ENCODE measurements around the gene NCOA7.

Gene NCOA7

DNA sequence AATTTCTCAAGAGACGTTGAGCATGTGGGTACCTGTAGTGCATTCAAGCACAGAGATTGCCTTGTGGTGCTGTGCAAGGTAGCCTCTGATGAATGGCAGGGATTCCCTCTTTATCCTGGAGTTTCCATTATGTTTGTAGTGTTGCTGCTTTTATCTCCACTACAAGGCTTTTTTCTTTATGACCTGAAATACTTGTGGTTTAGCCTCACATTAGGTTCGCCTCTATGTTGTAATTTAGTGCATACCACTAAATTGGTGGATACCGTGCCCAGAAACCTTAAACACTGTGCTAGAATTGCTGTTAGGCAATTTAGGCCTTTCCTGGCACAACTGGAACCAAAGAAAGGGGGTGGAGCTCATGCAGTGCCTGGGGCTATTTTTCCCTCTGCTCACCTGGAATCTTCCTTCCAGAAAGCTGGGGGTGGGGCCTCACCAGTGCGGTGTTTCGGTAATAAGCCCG, 76.8 kb downstream of the NCOA7 start:
- TF ChIP-seq, protein P1, sequence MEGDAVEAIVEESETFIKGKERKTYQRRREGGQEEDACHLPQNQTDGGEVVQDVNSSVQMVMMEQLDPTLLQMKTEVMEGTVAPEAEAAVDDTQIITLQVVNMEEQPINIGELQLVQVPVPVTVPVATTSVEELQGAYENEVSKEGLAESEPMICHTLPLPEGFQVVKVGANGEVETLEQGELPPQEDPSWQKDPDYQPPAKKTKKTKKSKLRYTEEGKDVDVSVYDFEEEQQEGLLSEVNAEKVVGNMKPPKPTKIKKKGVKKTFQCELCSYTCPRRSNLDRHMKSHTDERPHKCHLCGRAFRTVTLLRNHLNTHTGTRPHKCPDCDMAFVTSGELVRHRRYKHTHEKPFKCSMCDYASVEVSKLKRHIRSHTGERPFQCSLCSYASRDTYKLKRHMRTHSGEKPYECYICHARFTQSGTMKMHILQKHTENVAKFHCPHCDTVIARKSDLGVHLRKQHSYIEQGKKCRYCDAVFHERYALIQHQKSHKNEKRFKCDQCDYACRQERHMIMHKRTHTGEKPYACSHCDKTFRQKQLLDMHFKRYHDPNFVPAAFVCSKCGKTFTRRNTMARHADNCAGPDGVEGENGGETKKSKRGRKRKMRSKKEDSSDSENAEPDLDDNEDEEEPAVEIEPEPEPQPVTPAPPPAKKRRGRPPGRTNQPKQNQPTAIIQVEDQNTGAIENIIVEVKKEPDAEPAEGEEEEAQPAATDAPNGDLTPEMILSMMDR (IDR thresholded peaks at IDR 0.05): no peak

DNA sequence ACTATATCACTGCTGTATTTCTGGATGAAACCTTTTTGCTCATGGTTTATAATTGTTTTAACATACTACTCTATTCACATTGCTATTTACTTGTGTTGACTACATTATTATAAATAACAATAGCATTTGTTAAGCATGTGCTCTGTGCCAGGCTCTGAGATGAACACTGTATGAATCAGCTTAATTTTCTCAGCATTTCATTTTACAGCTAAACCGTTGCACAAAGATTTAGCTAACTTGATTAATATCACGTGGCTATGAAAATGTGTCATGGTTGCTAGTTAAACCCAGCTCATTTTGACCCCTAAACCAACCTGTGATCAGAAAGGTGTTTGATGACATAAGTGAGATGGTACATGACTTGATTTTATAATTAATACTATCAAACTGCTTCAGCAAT, 77.5 kb downstream of the NCOA7 start:
- TF ChIP-seq, protein P1 (IDR thresholded peaks at IDR 0.05): no peak

DNA sequence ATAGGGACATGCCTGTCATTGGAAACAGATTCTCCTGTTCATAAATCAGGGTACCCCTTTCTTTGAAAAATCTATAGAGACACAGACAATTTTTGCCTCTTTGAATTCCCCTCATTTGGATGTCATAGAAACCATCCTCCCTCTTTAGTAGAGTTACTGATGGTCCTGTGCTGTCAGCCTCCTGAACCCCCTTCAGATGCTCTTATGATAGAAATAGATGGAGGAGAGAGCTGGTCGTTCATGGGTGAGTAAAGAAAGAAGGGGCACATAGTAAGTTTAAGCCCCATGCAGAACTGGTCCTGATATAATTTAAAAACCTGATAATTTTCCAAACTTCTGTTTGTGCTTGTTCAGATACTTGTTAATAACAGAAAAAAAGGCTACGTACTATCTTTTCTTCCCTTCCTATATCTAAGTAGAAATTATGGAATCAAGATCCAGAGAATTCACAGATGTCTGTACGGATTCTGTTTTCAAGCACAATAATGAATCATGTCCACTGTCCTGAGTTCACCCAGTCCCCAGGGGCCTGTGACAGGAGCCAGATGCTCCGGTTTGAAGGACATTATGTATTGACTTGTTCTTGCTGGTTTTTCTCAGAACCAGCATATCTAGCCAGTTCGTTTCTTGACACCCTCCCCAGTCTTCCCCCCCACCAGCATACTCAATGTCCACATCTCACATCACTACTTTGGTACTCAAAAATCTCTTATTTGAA, 78.1 kb downstream of the NCOA7 start:
- TF ChIP-seq, protein P1 (IDR thresholded peaks at IDR 0.05): no peak

DNA sequence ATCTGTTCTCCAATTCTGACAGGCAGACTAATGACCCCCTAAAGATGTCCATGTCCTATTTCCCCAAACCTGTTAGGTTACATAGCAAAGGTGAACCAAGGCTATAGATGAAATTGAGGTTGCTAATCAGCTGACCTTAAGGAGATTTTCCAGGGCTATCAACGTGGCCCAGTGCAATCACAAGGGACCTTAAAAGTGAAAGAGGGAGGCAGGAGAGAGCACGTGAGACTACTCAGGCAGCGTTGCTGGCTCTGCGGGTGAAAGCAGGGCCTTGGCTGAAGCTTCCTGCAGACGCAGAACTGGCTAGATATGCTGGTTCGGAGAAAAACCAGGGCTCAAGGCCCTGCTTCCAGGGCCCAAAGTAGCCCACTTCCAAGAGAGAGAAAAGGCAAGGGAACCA, 78.7 kb downstream of the NCOA7 start:
- TF ChIP-seq, protein P1 (IDR thresholded peaks at IDR 0.05): no peak

DNA sequence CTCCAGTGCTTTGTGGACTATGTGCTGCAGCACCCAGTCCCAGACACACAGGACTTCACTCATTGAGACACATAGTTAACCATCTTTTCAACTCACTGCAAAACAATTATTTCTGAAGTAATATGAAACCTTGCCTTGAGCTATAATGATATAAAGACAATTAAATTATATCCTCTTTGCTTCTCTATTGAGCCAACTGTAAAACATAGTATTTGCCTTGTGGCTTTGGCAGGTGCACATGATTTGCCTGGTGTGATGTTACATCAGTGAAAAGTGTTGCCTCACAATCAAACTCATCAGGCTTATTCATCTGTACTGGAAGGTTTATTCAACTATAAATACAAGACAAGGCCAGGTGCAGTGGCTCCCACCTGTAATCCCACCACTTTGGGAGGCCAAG, 80.6 kb downstream of the NCOA7 start:
- TF ChIP-seq, protein P1 (IDR thresholded peaks at IDR 0.05): no peak

DNA sequence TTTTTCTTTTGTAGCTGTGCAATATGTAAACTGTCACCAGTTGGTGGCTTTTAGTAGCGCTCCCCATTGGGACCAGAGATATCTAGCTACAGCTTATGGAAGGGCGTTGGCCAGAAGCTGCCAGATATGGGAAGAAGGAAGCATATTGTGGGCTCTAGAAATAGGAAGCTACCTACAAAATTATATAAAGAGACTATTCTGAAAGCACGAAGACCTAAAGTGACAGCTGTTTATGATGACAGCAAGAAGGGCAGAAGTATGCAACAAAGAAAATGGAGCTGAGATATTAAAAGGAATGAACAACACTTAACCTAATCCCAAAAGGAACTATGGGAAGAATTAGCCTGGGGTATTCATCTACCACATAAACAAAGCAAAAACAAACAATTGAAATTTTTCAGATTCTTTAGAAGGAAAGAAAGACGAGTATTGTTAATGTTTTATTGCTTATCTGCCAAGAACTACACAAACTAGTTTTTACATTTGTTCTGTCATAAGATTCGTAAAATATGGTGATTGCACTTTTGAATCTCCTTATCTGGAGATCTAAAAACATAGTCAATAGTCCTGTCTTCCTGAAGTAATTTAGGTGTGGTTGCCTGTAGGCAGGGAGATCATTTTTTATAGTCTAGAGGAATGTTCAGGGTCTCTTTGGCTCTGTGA, 81.6 kb downstream of the NCOA7 start:
- TF ChIP-seq, protein P1 (IDR thresholded peaks at IDR 0.05): no peak

DNA sequence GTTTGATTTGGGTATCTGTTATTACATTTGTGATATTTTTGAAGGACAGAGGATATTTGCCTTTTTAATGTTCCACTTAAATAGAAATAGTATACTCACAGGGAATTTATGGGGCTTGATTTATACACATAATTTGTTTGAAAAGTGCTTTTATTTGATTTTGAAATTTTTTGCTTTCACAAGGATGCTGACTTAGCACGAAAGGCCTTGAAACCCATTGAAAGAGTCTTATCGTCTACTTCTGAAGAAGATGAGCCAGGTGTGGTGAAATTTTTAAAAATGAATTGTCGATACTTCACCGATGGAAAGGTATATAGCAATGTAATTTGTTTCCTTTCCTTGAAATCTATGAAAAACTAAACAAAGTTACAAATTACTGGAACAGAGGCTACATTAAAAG, 91.5 kb downstream of the NCOA7 start:
- TF ChIP-seq, protein P1 (IDR thresholded peaks at IDR 0.05): no peak
